K562 treated with DMSO at 1 percent for 48 hours (cell line): ENCODE results near the gene P4HA3. TPM values are rescaled to one million over a fixed set of nuclear protein-coding genes. Genes with fewer than 3 reads are reported as not detected.

Source experiments
- total RNA-seq: library from RNA; unstranded; fragments of 300-600 nt; gene quantifications from 2 replicates; pipeline ENCODE4 v1.2.3, GENCODE V29; 2022; ENCODE audit warnings: low replicate concordance; ENCODE audit errors: extremely low read depth

The P4HA3 gene
- total RNA-seq: not detected in 2 replicates

DNA sequence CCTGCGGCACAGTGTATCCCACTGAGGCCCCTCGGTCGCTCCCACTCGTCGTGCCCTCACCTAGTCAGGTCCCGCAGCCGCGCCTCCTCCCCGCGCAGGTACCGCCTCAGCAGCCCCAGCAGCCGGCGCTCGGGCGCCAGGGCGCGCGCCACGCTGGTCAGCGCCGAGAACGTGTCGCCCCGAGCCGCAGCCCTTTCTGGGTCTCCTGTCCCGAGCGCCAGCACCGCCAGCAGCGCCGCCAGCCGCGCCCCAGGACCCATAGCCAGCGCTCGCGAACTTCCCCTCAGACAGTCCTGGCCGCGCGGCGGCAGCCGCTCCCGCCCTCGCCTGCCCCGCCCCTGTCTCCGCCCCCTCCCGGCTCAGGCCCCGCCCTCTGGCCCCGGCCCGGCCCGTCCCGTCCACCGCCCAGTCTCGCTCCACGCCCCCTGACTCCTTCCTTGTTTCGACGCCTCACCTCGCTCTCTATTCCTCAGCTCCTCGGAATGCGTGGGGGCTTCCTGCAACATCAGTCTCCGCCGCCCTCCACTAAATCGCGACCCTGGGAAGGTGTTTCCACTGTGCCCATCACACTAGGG, at the start of gene P4HA3:
P4HA3 (minus strand) TSS at position 289 of the 575 bp plus-strand sequence; CDS start at position 260, 29 bp downstream.

Other genes with a start within 250 kb of the P4HA3 start
- not detected in 2 replicates for gene C2CD3, start 140.6 kb downstream of the P4HA3 start, total RNA-seq
- not detected in 2 replicates for gene PPME1, start 140.4 kb downstream of the P4HA3 start, total RNA-seq
- gene PGM2L1, start 86.8 kb upstream of the P4HA3 start, total RNA-seq: not detected in 2 replicates
- gene KCNE3, start 155.9 kb upstream of the P4HA3 start, total RNA-seq: not detected in 2 replicates
- gene LIPT2, start 182.1 kb upstream of the P4HA3 start, total RNA-seq: not detected in 2 replicates